Thoracic aorta (tissue), 2 donors: ENCODE results near the gene FRMPD4. TPM values are rescaled to one million over a fixed set of nuclear protein-coding genes. Genes with fewer than 3 reads are reported as not detected.

Source experiments
- ATAC-seq: fragments of 150-250 bp; one replicate; pipeline ENCODE4 v1.8.0; 2017; ENCODE audit warnings: low read depth; ENCODE audit not compliant: insufficient number of reproducible peaks, low FRiP score
- DNase-seq: peaks from one replicate; pipeline ENCODE4 v3.0.0-alpha.2; 2020; ENCODE audit warnings: low spot score
- H3K27ac ChIP-seq, 2 donors: fragments of 200-600 bp; sonication (generic); 1 replicate in 1 of 2; 2 replicates in 1 of 2; pipeline ENCODE4 v1.5.1; 2016; ENCODE audit warnings: mild to moderate bottlenecking in 2 of 2, moderate library complexity in 2 of 2
- H3K27me3 ChIP-seq: fragments of 200-600 bp; sonication (generic); replicated peaks from 2 replicates; pipeline ENCODE4 v1.6.0; 2016; ENCODE audit warnings: mild to moderate bottlenecking; ENCODE audit not compliant: insufficient read depth
- H3K36me3 ChIP-seq: fragments of 200-600 bp; sonication (generic); one replicate; pipeline ENCODE4 v1.5.1; 2016
- H3K4me1 ChIP-seq, 2 donors: fragments of 200-600 bp; sonication (generic); 1 replicate in 1 of 2; 2 replicates in 1 of 2; pipeline versions ENCODE4 v1.5.1 to v1.6.0; 2016; ENCODE audit warnings: low read depth in 2 of 2, mild to moderate bottlenecking in 1 of 2; ENCODE audit not compliant: control insufficient read depth in 1 of 2
- H3K4me3 ChIP-seq: fragments of 200-600 bp; sonication (generic); 2 replicates; pipeline ENCODE4 v1.5.1; 2016; ENCODE audit warnings: mild to moderate bottlenecking
- H3K9me3 ChIP-seq: fragments of 200-600 bp; sonication (generic); 2 replicates; pipeline ENCODE4 v1.5.1; 2016
- CTCF ChIP-seq: fragments of 200-600 bp; sonication (generic); IDR thresholded peaks from one replicate; pipeline ENCODE4 v1.5.1; 2019; ENCODE audit warnings: antibody characterized with exemption
- total RNA-seq, 2 donors: library from RNA; depleted of rRNA; stranded (reverse); fragments of >200 nt; gene quantifications; one replicate each; pipeline versions ENCODE4 v1.1.0 to v1.2.3, GENCODE V29; 2016

Gene FRMPD4
- total RNA-seq, 2 donors from 2014 or later, result not detected

GRCh38 chrX:12228862-12229261 lies 90.6 kb downstream of the FRMPD4 start:
- Histone ChIP-seq H3K9me3 (no peaks in the 10 kb centered on the region), H3K27ac (no peak overlapping the region), H3K36me3 (no peaks in the 10 kb centered on the region), H3K4me3 (no peak overlapping the region), H3K4me1 (no peaks in the 10 kb centered on the region), H3K27me3 (no peaks in the 10 kb centered on the region)
- no peak for ATAC-seq
- DNase-seq, result no peak
- TF ChIP-seq CTCF, result no peak

GRCh38 chrX:12229986-12230385 lies 91.7 kb downstream of the FRMPD4 start:
- TF ChIP-seq CTCF, result no peak
- H3K36me3 ChIP-seq, result no peaks in the 10 kb centered on the region
- no peaks in the 10 kb centered on the region for H3K9me3 ChIP-seq
- ATAC-seq (no peak), DNase-seq (no peak)
- H3K4me3 ChIP-seq, result no peak overlapping the region
- no peak overlapping the region for H3K27ac ChIP-seq
- H3K4me1 ChIP-seq, result no peaks in the 10 kb centered on the region
- no peaks in the 10 kb centered on the region for H3K27me3 ChIP-seq

- no peak overlapping the region for H3K4me3 ChIP-seq
- no peaks in the 10 kb centered on the region for H3K9me3 ChIP-seq
- H3K27me3 ChIP-seq, result no peaks in the 10 kb centered on the region
- no peaks in the 10 kb centered on the region for H3K36me3 ChIP-seq
- H3K4me1 ChIP-seq, result no peaks in the 10 kb centered on the region
- DNase-seq (no peak), ATAC-seq (no peak)
- no peak overlapping the region for H3K27ac ChIP-seq
- no peak for TF ChIP-seq CTCF
These were observed 96.5 kb downstream of the FRMPD4 start for GRCh38 chrX:12234534-12235329.

- H3K27me3 ChIP-seq, result no peaks in the 10 kb centered on the region
- H3K36me3 ChIP-seq, result no peaks in the 10 kb centered on the region
- no peaks in the 10 kb centered on the region for H3K4me1 ChIP-seq
- no peak overlapping the region for H3K4me3 ChIP-seq
- DNase-seq (no peak), ATAC-seq (no peak)
- H3K9me3 ChIP-seq, result no peaks in the 10 kb centered on the region
- H3K27ac ChIP-seq, result no peak overlapping the region
- TF ChIP-seq CTCF, result no peak
These were observed 97.9 kb downstream of the FRMPD4 start for GRCh38 chrX:12236156-12236555.

GRCh38 chrX:12237131-12237530 lies 98.9 kb downstream of the FRMPD4 start:
- Histone ChIP-seq H3K4me1 (no peaks in the 10 kb centered on the region), H3K9me3 (no peaks in the 10 kb centered on the region), H3K36me3 (no peaks in the 10 kb centered on the region), H3K27ac (no peak overlapping the region), H3K4me3 (no peak overlapping the region), H3K27me3 (no peaks in the 10 kb centered on the region)
- ATAC-seq (no peak), DNase-seq (no peak)
- no peak for TF ChIP-seq CTCF
